OCI-LY1 (cell line): ENCODE results near the gene AMER2.

Source experiments
- H2AFZ ChIP-seq: fragments of 200-600 bp; sonication (generic), shearing (Covaris generic); 2 replicates; pipeline ENCODE4 v1.6.0; 2014; ENCODE audit warnings: antibody characterized with exemption, mild to moderate bottlenecking, low read length
- H3F3A ChIP-seq: fragments of 200-600 bp; sonication (generic), shearing (Covaris generic); 2 replicates; pipeline ENCODE4 v1.6.0; 2014; ENCODE audit warnings: mild to moderate bottlenecking, antibody characterized with exemption, low read length, moderate library complexity; ENCODE audit not compliant: insufficient read depth
- H3K27ac ChIP-seq: fragments of 200-600 bp; sonication (generic); 2 replicates; pipeline ENCODE4 v1.5.1; 2014; ENCODE audit warnings: low read length, mixed run types, mild to moderate bottlenecking, low read depth; ENCODE audit not compliant: poor library complexity, severe bottlenecking
- H3K27me3 ChIP-seq: fragments of 200-600 bp; sonication (generic); 2 replicates; pipeline ENCODE4 v1.6.0; 2014; ENCODE audit warnings: antibody characterized with exemption, mild to moderate bottlenecking, low read length, moderate library complexity; ENCODE audit not compliant: insufficient read depth
- H3K36me3 ChIP-seq: fragments of 200-600 bp; sonication (generic); 2 replicates; pipeline ENCODE4 v1.6.1; 2014; ENCODE audit warnings: mild to moderate bottlenecking, antibody characterized with exemption, low read length, moderate library complexity, mixed read lengths; ENCODE audit not compliant: insufficient read depth
- H3K4me1 ChIP-seq: fragments of 200-600 bp; sonication (generic); 2 replicates; pipeline ENCODE4 v1.5.1; 2014; ENCODE audit warnings: mild to moderate bottlenecking, low read length, moderate library complexity; ENCODE audit not compliant: insufficient read depth, severe bottlenecking
- H3K4me2 ChIP-seq: fragments of 200-600 bp; sonication (generic), shearing (Covaris generic); 2 replicates; pipeline ENCODE4 v1.6.1; 2014; ENCODE audit warnings: low read length
- H3K4me3 ChIP-seq: fragments of 200-600 bp; sonication (generic); 2 replicates; pipeline ENCODE4 v1.5.1; 2014; ENCODE audit warnings: low read length, low read depth, mild to moderate bottlenecking, mixed read lengths; ENCODE audit not compliant: poor library complexity, severe bottlenecking
- H3K79me2 ChIP-seq: fragments of 200-600 bp; shearing (Covaris generic); 2 replicates; pipeline ENCODE4 v1.6.1; 2016; ENCODE audit warnings: mixed run types, low read length, mixed read lengths; ENCODE audit not compliant: insufficient read depth
- H3K9ac ChIP-seq: fragments of 200-600 bp; sonication (generic), shearing (Covaris generic); 2 replicates; pipeline ENCODE4 v1.6.1; 2014; ENCODE audit warnings: mild to moderate bottlenecking, low read length, mixed read lengths
- H3K9me2 ChIP-seq: fragments of 200-600 bp; sonication (generic), shearing (Covaris generic); 2 replicates; pipeline ENCODE4 v1.6.1; 2014; ENCODE audit warnings: low read depth, mild to moderate bottlenecking, low read length, mixed read lengths
- H3K9me3 ChIP-seq: fragments of 200-600 bp; shearing (Covaris generic); 2 replicates; pipeline ENCODE4 v1.6.1; 2014; ENCODE audit warnings: low read length, mixed read lengths
- H4K20me1 ChIP-seq: fragments of 200-600 bp; sonication (generic), shearing (Covaris generic); 2 replicates; pipeline ENCODE4 v1.6.0; 2016; ENCODE audit warnings: mild to moderate bottlenecking, low read length; ENCODE audit not compliant: insufficient read depth
- EZH2 ChIP-seq: fragments of 200-600 bp; sonication (generic), shearing (Covaris generic); IDR thresholded peaks from 2 replicates; pipeline ENCODE4 v1.8.0; 2017; ENCODE audit warnings: borderline replicate concordance, mixed run types, mild to moderate bottlenecking, antibody characterized with exemption, low read length, moderate library complexity, mixed read lengths
- TF ChIP-seq, protein P1 (sequence below): fragments of 200-600 bp; sonication (generic), shearing (Covaris generic); IDR thresholded peaks from 2 replicates; pipeline ENCODE4 v1.5.1; 2017; ENCODE audit warnings: mild to moderate bottlenecking, antibody characterized with exemption, low read length, moderate library complexity, mixed read lengths

Gene AMER2

DNA sequence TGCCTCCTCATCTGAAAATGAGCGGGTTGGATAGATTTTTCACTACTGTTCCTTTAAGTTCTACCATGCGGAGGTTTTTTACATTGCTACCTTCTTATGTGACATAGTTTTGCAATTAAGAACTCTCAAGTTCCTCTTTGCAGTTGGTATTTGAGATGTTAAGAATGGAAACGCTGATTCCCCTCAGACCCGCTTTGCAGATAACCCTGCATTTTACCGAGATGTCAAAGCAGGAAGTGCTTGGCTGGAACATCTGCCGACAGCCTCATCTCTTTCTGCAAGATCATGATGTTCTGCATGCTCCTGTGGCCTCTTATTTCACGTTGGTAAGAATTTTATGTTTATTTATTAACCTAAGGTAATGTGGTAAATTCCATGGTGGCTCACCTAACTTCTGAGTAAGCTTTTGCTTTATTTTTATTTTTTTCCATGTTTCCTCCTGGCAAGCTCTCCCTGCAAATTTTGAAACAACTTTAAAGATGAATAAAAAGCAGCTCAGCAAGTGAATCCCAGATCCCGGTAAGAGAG is 53.6 kb downstream of the AMER2 start:
- TF ChIP-seq, protein P1, sequence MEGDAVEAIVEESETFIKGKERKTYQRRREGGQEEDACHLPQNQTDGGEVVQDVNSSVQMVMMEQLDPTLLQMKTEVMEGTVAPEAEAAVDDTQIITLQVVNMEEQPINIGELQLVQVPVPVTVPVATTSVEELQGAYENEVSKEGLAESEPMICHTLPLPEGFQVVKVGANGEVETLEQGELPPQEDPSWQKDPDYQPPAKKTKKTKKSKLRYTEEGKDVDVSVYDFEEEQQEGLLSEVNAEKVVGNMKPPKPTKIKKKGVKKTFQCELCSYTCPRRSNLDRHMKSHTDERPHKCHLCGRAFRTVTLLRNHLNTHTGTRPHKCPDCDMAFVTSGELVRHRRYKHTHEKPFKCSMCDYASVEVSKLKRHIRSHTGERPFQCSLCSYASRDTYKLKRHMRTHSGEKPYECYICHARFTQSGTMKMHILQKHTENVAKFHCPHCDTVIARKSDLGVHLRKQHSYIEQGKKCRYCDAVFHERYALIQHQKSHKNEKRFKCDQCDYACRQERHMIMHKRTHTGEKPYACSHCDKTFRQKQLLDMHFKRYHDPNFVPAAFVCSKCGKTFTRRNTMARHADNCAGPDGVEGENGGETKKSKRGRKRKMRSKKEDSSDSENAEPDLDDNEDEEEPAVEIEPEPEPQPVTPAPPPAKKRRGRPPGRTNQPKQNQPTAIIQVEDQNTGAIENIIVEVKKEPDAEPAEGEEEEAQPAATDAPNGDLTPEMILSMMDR, result no peak
- no peak for TF ChIP-seq EZH2
- H3K4me3 ChIP-seq, result no peak overlapping the region
- no peak overlapping the region for H2AFZ ChIP-seq
- H3K4me1 ChIP-seq, result no peaks in the 10 kb centered on the region
- H3K27ac ChIP-seq, result no peak overlapping the region
- H3K27me3 ChIP-seq, result no peaks in the 10 kb centered on the region
- H3K9me2 ChIP-seq, result no peaks in the 10 kb centered on the region
- no peaks in the 10 kb centered on the region for H3F3A ChIP-seq
- no peaks in the 10 kb centered on the region for H3K36me3 ChIP-seq
- no peak overlapping the region for H3K4me2 ChIP-seq
- H3K9me3 ChIP-seq, result no peaks in the 10 kb centered on the region
- no peak overlapping the region for H3K9ac ChIP-seq
- no peaks in the 10 kb centered on the region for H4K20me1 ChIP-seq
- H3K79me2 ChIP-seq, result no peaks in the 10 kb centered on the region

- H2AFZ ChIP-seq, result no peak overlapping the region
- no peaks in the 10 kb centered on the region for H3K27me3 ChIP-seq
- no peak overlapping the region for H3K4me2 ChIP-seq
- no peaks in the 10 kb centered on the region for H3K4me1 ChIP-seq
- H3F3A ChIP-seq, result no peaks in the 10 kb centered on the region
- H4K20me1 ChIP-seq, result no peaks in the 10 kb centered on the region
- H3K9ac ChIP-seq, result no peak overlapping the region
- H3K79me2 ChIP-seq, result no peaks in the 10 kb centered on the region
- TF ChIP-seq EZH2, result no peak
- TF ChIP-seq, protein P1, result no peak
- H3K4me3 ChIP-seq, result no peak overlapping the region
- H3K9me2 ChIP-seq, result no peaks in the 10 kb centered on the region
- H3K27ac ChIP-seq, result no peak overlapping the region
- no peaks in the 10 kb centered on the region for H3K9me3 ChIP-seq
- H3K36me3 ChIP-seq, result no peaks in the 10 kb centered on the region
These were observed 54.8 kb downstream of the AMER2 start for GRCh38 chr13:25117312-25117711.

- no peak overlapping the region for H3K4me2 ChIP-seq
- no peak overlapping the region for H3K9ac ChIP-seq
- no peak overlapping the region for H2AFZ ChIP-seq
- no peaks in the 10 kb centered on the region for H3K9me2 ChIP-seq
- no peak overlapping the region for H3K4me3 ChIP-seq
- no peaks in the 10 kb centered on the region for H3F3A ChIP-seq
- TF ChIP-seq, protein P1, result no peak
- no peak for TF ChIP-seq EZH2
- H3K27ac ChIP-seq, result no peak overlapping the region
- no peaks in the 10 kb centered on the region for H3K9me3 ChIP-seq
- H4K20me1 ChIP-seq, result no peaks in the 10 kb centered on the region
- no peaks in the 10 kb centered on the region for H3K27me3 ChIP-seq
- no peaks in the 10 kb centered on the region for H3K4me1 ChIP-seq
- H3K79me2 ChIP-seq, result no peaks in the 10 kb centered on the region
- no peaks in the 10 kb centered on the region for H3K36me3 ChIP-seq
These were observed 56.0 kb downstream of the AMER2 start for GRCh38 chr13:25116044-25116443.
